Measurements from ENCODE around the gene CTSG.
"Not testable (repeated sequence)": the region's sequence is repeated elsewhere in the genome, so short reads cannot be mapped to it uniquely, and the experiment has no call there.

CTSG gene, protein sequence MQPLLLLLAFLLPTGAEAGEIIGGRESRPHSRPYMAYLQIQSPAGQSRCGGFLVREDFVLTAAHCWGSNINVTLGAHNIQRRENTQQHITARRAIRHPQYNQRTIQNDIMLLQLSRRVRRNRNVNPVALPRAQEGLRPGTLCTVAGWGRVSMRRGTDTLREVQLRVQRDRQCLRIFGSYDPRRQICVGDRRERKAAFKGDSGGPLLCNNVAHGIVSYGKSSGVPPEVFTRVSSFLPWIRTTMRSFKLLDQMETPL

GRCh38 chr14:24576182-24576581, at the start of gene CTSG:
Gene CTSG (minus strand): TSS chr14:24576250. CDS start chr14:24576223, 27 bp downstream.
- DNase-seq (ENCODE audit: low read depth in 2 of 2), result no peak

DNA sequence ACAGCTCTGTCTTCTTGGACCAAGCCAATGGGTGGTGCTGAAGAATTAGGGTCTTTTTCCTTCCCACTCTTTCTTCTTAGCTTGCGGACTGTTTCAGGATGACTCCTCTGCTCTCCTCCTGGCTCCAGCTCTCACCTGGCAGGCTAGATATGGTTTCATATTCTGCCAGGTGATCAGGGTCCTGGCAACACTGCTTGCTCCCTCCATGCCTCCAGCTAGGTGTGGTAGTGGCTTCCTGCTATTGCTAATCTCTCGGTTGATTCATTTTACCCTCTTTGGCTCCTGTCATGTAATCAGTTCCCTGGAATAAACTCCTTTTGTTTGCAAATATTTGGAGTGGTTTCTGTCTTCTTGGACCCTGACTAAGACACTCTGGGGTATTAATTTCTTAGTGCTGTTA, 37.7 kb upstream of the CTSG start:
- no peak for DNase-seq (ENCODE audit: low read depth in 2 of 2)

DNA sequence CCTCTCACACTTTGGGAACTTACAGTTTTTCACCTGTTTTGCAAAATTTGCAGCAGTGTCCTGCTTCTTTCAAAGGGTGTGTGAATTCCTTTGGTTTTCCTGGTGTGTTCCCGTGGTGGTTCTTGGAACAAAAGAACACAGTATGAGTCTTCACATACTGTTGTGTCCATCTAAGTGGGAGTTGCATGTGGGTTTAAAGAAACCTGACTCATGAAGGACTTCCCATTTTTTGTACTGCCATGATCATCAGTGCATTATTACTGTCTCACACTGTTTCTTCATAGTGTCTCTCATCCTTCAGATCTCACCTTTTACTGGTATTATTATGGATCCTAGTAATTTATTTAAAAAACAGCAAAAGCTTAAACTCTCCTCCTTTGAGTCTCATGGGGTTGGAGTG, 37.2 kb upstream of the CTSG start:
- no peak for DNase-seq (ENCODE audit: low read depth in 2 of 2)

- DNase-seq (ENCODE audit: low read depth in 2 of 2), result no peak
Measured at GRCh38 chr14:24612196-24612595, 36.1 kb upstream of the CTSG start.

- DNase-seq (ENCODE audit: low read depth in 2 of 2), result no peak
Measured at GRCh38 chr14:24609655-24610344, 33.8 kb upstream of the CTSG start, which contains the start of gene GZMH. Gene GZMH (minus strand): TSS chr14:24609685. CDS start chr14:24609613, 72 bp downstream.

DNA sequence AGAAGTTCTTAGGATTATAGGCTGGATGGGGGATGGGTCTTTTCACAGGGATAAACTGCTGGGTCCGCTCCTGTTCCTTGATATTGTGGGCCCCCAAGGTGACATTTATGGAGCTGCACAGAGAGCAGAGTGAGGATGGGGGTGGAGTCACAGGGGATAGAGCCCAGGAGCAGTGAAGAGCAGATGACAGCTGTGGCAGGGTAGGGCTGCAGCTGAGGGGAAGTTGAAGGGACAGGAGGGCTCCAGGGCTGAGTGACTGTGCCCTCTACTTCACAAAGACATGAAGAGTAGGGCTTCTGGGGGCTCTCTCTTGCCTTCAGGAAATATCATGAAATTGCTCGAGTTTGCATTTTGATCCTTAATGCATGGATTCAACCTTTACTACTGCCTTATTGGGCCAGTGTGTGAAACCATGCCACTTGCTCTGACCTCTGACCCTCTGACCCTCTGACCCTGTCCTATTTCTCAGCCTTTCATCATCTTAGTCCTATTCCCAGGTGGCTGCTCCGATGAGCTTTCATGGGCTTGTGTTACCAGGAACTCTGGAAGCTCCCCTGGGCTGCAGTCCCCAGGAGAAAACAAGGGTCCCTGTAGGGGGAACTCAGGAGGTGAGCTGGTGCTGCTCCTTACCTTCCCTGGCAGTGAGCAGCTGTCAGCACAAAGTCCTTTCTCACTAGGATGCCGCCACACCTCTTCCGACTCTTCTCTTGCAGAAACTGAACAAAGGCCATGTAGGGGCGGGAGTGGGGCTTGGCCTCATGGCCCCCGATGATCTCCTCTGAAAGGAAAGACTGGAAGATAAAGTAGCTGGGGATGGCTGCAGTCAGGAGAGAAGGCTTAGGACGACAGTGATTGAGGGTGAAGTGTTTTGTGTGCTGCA, 31.8 kb upstream of the CTSG start:
- no peak for DNase-seq (ENCODE audit: low read depth in 2 of 2)

DNA sequence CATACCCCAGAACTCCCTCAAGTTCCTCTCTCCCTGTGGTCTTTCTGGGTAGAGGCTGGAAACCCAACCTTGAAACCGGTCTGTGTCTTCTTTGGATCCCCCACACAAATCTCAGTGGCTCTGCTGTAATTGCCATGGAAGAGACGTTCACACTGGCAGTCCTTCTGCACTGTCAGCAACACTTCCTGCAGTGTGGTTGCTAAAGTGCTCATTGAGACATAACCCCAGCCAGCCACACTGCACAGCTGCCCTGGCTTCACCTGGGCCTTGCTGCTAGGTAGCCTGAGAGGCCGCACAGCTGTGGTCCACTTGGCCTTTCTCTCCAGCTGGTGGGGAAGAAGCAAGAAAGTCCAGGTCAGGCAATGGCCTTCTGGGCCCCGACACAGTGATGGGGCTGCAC, 31.0 kb upstream of the CTSG start:
- DNase-seq (ENCODE audit: low read depth in 2 of 2), result no peak

DNA sequence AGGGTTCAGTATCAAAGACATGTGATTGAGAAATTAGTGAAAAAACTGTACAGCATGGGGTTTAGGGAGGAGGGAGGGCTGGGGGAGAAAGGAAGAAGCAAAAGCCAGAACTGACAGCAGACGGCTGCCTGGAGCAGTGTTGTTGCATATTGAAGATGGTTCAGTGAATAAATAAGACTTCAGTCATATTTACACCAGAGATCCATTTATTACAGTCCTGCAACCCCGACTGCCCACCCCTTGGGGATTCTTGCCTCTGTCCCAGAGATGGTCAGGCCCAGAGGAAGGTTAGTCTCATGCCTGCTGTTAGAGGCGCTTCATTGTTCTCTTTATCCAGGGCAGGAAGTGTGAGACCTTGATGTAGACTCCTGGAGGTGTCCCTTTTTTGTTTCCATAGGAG, 30.2 kb upstream of the CTSG start:
- DNase-seq (ENCODE audit: low read depth in 2 of 2), result no peak

- DNase-seq (ENCODE audit: low read depth in 2 of 2), result peak; percentile 66 to 67
Measured at GRCh38 chr14:24605435-24606190, 29.6 kb upstream of the CTSG start.

DNA sequence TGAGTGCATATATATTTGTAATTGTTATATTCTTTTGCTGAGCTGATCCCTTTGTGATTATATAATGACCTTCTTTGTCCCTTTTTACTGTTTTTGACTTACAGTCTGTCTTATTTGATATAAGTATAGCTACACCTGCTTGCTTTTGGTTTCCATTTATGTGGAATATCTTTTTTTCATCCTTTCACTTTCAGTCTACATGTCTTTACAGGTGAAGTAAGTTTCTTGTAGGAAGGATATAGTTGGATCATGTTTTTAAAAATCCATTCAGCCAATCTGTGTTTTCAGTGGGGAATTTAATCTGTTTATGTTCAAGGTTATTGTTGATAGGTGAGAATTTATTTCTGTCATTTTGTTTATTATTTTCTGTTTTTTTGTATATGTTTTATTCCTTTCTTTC, 21.4 kb upstream of the CTSG start:
- DNase-seq (ENCODE audit: low read depth in 2 of 2), result no peak

- no peak for DNase-seq (ENCODE audit: low read depth in 2 of 2)
Measured at GRCh38 chr14:24595073-24595808, 19.2 kb upstream of the CTSG start.

DNA sequence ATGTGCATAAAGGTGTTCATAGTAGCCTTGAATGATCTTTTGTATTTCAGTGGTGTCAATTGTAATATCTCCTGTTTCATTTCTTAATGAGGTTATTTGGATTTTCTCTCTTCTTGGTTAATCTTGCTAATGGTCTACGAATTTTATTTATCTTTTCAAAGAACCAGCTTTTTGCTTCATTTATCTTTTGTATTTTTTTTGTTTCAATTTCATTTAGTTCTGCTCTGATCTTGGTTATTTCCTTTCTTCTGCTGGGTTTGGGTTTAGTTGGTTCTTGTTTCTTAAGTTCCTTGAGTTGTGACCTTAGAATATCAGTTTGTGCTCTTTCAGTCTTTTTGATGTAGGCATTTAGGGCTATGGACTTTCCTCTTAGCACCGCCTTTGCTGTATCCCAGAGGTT, 15.0 kb upstream of the CTSG start:
- not testable (repeated sequence) for DNase-seq (ENCODE audit: low read depth in 2 of 2)

GRCh38 chr14:24584402-24584801, 8.4 kb upstream of the CTSG start:
- not testable (repeated sequence) for DNase-seq (ENCODE audit: low read depth in 2 of 2)

DNA sequence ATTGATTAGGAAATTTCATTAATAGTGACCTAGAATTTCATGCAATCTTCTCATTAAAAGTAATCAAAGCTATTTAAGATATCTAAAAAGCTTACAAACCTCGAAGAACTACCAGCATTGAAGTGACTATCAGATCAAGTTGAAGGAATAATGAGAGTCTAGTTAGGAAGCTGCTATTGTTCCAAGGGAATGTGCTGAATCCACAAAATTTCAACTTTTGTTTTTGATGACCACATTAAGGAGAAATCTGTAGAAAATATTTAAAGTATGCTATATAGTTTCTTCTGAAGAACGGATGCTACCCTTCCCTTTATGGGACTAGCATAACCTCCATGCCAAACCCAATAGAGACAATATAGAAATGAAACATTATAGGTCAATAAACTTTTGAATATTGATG, 2.5 kb upstream of the CTSG start:
- no peak for DNase-seq (ENCODE audit: low read depth in 2 of 2)

DNA sequence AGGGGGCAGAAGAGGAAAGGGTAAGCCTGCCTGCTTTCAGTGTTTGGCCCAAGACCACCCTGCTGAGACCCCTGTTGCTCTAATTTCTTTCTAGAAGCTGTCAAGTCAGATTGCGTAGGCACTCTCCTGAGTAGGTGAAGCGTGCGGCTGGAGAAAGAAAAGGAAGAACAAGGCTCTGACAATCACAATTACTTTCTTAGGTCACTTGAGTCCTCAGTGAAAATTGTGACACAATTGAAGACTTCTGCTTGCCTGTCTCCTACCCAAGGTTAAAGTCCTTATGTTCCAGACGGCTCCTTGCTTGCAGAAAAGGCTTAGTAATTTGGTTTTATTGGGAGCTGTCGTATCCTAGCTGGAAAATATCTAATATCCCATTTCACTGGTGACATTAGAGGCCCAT, 721 bp upstream of the CTSG start:
- no peak for DNase-seq (ENCODE audit: low read depth in 2 of 2)

DNA sequence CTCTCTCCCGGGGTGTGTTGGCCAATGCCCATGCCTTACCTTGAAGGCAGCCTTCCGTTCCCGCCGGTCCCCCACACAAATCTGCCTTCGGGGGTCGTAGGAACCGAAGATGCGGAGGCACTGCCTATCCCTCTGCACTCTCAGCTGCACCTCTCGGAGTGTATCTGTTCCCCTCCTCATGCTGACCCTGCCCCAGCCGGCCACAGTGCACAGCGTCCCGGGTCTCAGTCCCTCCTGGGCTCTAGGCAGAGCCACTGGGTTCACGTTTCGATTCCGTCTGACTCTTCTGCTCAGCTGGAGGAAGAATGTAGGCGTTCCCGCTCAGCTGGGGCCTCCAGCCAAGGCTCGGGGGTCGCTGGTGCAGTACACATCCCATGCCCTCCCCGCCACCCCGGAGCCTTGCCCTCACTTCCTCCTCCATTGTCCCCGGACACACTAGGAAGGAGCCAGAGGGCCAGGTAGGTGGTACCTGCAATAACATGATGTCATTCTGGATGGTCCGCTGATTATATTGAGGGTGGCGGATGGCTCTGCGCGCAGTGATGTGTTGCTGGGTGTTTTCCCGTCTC, 1.8 kb downstream of the CTSG start:
- DNase-seq (ENCODE audit: low read depth in 2 of 2), result no peak

DNA sequence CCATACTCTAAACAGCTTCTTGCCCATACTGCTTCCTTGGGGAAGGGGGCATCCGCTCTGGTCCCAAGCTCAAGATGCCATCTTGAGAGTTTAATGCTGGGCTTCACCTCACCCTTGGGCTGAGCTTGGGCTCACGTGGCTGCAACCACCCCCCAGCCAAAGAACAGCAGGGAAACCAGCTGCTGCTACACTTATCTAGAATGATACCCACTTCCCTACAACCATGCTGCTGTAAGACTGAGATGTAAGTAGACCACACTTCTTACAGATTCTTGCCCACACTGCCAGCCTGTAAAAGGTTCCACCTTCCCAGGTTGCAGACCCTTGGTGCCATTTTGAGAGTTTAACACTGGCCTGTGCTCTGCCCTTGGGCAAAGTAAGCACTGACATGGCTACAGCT, 9.7 kb downstream of the CTSG start:
- DNase-seq (ENCODE audit: low read depth in 2 of 2), result no peak

GRCh38 chr14:24565766-24566165, 10.3 kb downstream of the CTSG start:
- no peak for DNase-seq (ENCODE audit: low read depth in 2 of 2)

DNA sequence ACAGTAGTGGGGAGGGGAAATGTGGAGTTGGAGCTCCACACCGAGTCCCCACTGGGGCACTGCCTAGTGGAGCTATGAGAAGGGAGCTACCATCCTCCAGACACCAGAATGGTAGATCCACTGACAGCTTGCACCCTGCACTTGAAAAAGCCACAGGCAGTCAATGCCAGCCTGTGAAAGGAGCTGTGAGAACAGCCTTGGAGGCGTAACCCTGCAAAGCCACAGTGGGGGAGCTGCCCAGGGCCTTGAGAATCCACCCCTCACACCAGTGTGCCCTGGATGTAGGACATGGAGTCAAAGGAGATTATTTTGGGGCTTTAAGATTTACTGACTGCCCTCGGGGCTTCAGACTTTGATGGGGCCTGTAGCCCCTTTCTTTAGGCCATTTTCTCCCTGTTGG, 12.5 kb downstream of the CTSG start:
- DNase-seq (ENCODE audit: low read depth in 2 of 2), result no peak

DNA sequence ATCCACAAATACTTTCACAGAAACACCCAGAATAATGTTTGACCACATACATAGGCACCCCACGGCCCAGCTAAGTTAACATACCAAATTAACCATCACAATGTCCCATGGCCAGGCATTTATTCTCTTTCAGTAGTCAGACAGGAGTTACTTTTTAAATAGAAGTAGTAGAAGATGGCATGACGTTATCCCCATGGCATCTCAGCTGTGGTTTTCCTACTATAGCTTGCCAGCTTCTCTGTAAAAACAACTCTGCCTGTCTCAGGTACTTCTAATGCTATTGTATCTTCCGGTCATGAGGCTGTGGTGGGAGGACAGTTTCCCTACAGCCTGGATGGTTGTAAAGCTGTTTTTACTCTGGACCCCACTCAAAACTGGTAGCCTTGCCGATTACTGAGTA, 19.3 kb downstream of the CTSG start:
- DNase-seq (ENCODE audit: low read depth in 2 of 2), result no peak

DNA sequence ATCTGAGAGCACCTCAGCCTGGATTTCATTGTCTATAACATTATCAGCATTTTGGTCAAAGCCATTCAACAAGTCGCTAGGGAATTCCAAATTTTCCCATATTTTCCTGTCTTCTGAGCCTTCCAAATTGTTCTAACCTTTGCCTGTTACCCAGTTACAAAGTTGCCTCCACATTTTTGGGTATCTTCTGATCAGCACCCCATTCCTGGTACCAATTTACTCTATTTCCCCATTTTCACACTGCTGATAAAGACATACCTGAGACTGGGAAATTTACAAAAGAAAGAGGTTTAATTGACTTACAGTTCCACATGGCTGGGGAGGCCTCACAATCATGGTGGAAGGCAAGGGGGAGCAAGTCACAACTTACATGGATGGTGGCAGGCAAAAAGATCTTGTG, 27.0 kb downstream of the CTSG start:
- not testable (repeated sequence) for DNase-seq (ENCODE audit: low read depth in 2 of 2)

Data from stimulated activated CD8-positive, alpha-beta memory T cell treated with anti-CD3 and anti-CD28 coated beads, Interleukin-2, amount 100 ng/mL, for 48 hours (primary cell).